Uterine smooth muscle cell (primary cell): Measurements from ENCODE around the gene TCEANC2. TPM values are rescaled to one million over a fixed set of nuclear protein-coding genes. Genes with fewer than 3 reads are reported as not detected.

Source experiments
- total RNA-seq: library from RNA; depleted of rRNA; stranded (reverse); fragments of >200 nt; gene quantifications from 2 replicates; pipeline ENCODE4 v1.2.3, GENCODE V29; 2014

The TCEANC2 gene
- 3.0 and 3.5 TPM in 2 replicates for total RNA-seq

GRCh38 chr1:54052934-54053744 lies at the start of gene TCEANC2, which contains the start of gene TMEM59:
Gene TCEANC2 (plus strand): TSS chr1:54053608. CDS start chr1:54054423, 815 bp downstream.
Gene TMEM59 (minus strand): TSS chr1:54053204. CDS start chr1:54053188, 16 bp downstream.

DNA sequence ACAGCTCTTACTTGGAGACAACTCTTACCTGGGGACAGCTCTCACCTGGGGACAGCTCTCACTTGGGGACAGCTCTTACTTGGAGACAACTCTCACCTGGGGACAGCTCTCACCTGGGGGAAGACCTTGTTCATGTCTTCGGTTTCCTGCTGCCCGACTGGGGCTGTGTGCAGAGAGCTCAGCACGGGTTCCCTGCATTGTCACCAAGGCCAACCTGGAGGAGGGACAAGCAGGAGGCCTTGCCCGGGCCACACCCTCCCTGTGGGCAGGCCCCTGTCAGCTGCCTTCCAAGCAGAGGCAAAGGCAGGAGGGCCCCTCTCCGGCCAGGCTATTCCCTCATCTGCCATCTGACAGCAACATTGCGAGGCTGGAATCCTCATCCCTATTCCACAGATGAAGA lies 35.4 kb upstream of the TCEANC2 start, which contains the start of gene LDLRAD1:
Gene LDLRAD1 (minus strand): TSS at position 208 of the 400 bp plus-strand sequence. CDS start 74 bp downstream, at position 134.

DNA sequence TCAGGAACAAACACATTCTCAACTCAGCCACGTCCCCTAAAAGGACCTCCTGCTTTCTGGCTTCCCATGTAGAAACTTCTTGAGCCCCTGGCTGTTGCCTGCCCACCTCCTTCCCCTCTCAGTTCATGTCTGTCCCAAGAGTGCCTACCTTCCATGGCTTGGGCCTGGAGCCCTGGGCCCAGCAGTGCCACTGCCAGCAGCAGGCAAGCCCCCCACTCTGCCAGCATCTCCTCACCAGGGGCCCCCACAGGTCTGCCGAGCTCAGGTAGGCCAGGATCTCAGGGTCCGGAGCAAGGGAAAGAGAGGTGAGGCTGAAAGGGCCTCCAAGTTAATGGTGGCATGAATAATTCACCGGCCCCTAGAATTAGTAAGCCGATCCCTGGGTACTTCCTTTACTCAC lies 99.3 kb downstream of the TCEANC2 start, which contains the start of gene CDCP2:
Gene CDCP2 (minus strand): TSS at position 305 of the 400 bp plus-strand sequence. CDS start 78 bp downstream, at position 227.

Other genes with a start within 250 kb of the TCEANC2 start
- gene NDC1, start 215.3 kb upstream of the TCEANC2 start, total RNA-seq, result 17.6 and 47.7 TPM in 2 replicates
- gene YIPF1, start 163.8 kb upstream of the TCEANC2 start, total RNA-seq, result 15.3 and 20.0 TPM in 2 replicates
- gene DIO1, start 159.4 kb upstream of the TCEANC2 start, total RNA-seq, result not detected in 2 replicates
- 23.0 and 24.8 TPM in 2 replicates for gene IFT25, start 107.9 kb upstream of the TCEANC2 start, total RNA-seq
- 28.8 and 34.1 TPM in 2 replicates for gene LRRC42, start 107.3 kb upstream of the TCEANC2 start, total RNA-seq
- gene LDLRAD1, start 35.4 kb upstream of the TCEANC2 start, total RNA-seq, result under 0.01 TPM in 1 of 2 replicates, not detected in the other
- 150 and 341 TPM in 2 replicates for gene TMEM59, start 404 bp upstream of the TCEANC2 start, total RNA-seq
- gene CDCP2, start 99.4 kb downstream of the TCEANC2 start, total RNA-seq, result not detected in 2 replicates
- gene CYB5RL, start 146.4 kb downstream of the TCEANC2 start, total RNA-seq, result 6.6 and 7.2 TPM in 2 replicates
- 42.6 and 60.4 TPM in 2 replicates for gene MRPL37, start 146.6 kb downstream of the TCEANC2 start, total RNA-seq